HG03175 (cell line): ENCODE results near the gene FZD2.

Experiments used
- ATAC-seq: cut with Tn5 transposase; IDR thresholded peaks from one replicate; pipeline ENCODE4 v1.9.1; 2021; ENCODE audit warnings: mild to moderate bottlenecking, moderate library complexity; ENCODE audit not compliant: unreplicated experiment

Gene FZD2

GRCh38 chr17:44606658-44607057 is 49.4 kb downstream of the FZD2 start:
- ATAC-seq, result no peak

DNA sequence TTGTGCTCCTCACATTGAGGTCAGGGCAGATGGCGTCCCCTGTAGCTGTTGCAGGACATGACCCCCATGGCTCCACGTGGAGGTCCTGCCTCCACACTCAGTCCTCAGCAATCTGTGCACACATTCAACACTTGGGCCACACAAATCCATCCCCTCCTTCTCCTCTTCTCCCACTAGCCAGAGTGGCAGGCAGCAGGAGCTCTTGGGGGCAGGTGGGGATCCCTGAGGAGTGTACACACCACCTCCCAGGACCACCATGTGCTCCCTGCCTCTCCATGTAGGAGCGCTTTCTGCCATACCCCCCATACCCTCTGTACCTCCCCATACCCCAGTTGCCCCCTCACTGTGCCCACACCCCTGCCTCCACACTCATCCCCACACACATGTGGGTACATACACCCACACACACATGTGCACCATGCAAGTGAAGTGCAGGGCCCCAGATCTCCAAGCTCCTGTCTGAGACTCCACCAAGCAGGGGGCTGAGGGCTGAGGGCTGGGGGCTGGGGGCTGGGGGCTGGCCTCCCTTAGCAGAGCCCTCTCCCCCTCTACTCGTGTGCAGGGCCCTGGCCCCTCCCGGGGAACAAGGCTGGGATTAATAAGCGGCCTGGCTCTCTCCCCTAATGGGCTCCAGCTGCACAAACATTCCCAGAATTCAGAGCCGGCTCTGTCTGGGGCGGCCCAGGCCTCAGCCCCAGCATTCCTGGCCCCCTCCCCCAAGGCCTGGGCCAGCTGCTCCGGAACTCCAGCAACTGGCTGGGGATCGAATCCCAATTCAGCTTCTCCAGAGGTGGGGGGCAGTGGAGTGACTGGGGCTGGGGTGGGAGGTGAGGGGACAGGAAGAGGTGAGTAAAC is 50.8 kb downstream of the FZD2 start:
- ATAC-seq, result no peak

DNA sequence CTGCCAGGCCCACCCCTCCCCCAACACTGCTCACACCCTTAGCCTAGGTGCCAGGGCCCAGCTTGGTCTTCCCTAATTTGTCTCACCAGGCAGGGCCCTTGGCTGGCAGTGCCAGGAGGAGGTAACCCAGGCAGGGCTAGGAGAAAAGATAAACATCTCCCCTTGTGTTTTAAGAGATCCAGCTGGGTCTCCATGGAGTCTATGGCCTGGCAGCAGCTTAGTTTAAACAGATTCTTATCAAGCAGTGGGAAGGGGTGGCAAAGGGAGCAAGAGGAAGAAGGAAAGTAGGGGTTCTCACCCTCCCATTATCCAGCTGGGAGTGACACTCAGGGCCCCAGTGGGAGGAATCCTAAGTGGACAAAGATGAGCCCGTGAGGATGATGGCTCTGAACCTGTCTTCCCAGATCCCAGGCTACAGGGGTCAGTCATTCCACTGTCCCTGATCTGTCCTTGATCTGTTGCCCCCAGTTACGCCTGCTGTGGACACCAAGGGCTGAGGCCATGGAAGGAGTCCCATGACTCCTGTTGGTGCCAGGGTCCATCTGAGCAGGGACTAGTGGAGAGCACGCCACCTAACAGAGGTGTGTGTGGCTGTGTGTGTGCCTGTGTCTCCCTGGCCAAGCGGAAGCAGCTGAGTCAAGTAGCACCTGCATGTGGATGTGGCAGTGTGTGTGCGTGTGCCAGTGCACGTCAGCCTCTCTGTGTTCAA is 51.6 kb downstream of the FZD2 start:
- ATAC-seq, result no peak

- ATAC-seq, result no peak
These were observed 53.0 kb downstream of the FZD2 start for GRCh38 chr17:44610331-44610730.
